ENCODE results near the gene C1QTNF9.

DNA sequence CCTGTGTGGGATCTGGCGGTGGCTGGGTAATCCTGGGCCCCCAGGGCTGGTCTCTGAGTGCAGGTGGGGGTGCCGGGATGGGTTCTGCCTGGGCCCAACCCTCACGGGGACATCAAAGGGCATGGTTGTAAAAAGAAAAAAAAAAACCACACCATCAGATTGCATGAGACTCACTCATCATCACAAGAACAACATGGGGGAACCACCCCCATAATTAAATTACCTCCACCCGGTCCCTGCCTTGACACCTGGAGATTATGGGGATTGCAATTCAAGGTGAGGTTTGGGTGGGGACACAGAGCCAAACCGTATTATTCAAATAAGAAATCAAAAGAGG lies 14.3 kb downstream of the C1QTNF9 start:
- no peak for TF ChIP-seq EZH2 (IDR thresholded peaks at IDR 0.05; ENCODE audit: borderline replicate concordance, low read depth, low read length, severe bottlenecking)
- TF ChIP-seq POLR2A (IDR thresholded peaks at IDR 0.05; ENCODE audit: low read depth, low read length): no peak
- TF ChIP-seq MAX (IDR thresholded peaks at IDR 0.05; ENCODE audit: insufficient read depth, insufficient read length): no peak
- TF ChIP-seq MYC (IDR thresholded peaks at IDR 0.05; ENCODE audit: low read depth, low read length): no peak
- TF ChIP-seq, protein P1, sequence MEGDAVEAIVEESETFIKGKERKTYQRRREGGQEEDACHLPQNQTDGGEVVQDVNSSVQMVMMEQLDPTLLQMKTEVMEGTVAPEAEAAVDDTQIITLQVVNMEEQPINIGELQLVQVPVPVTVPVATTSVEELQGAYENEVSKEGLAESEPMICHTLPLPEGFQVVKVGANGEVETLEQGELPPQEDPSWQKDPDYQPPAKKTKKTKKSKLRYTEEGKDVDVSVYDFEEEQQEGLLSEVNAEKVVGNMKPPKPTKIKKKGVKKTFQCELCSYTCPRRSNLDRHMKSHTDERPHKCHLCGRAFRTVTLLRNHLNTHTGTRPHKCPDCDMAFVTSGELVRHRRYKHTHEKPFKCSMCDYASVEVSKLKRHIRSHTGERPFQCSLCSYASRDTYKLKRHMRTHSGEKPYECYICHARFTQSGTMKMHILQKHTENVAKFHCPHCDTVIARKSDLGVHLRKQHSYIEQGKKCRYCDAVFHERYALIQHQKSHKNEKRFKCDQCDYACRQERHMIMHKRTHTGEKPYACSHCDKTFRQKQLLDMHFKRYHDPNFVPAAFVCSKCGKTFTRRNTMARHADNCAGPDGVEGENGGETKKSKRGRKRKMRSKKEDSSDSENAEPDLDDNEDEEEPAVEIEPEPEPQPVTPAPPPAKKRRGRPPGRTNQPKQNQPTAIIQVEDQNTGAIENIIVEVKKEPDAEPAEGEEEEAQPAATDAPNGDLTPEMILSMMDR (IDR thresholded peaks at IDR 0.05; ENCODE audit: extremely low read depth in 1 of 2, insufficient read depth in 1 of 2, low read depth in 1 of 2, low read length in 2 of 2): no peak
- no peak for TF ChIP-seq FOS (IDR thresholded peaks at IDR 0.05; ENCODE audit: borderline replicate concordance, insufficient read depth, low read length)
- no peak for TF ChIP-seq POLR2AphosphoS5 (IDR thresholded peaks at IDR 0.05; ENCODE audit: insufficient read depth, low read depth, low read length)
- no peak for TF ChIP-seq GATA2 (IDR thresholded peaks at IDR 0.05; ENCODE audit: insufficient read depth, insufficient read length, low read depth, low read length)
